ENCODE measurements around the gene CCSER2.
A peak's percentile ranks its signal among the peaks of the same experiment; 100 is the strongest.

CCSER2 gene

DNA sequence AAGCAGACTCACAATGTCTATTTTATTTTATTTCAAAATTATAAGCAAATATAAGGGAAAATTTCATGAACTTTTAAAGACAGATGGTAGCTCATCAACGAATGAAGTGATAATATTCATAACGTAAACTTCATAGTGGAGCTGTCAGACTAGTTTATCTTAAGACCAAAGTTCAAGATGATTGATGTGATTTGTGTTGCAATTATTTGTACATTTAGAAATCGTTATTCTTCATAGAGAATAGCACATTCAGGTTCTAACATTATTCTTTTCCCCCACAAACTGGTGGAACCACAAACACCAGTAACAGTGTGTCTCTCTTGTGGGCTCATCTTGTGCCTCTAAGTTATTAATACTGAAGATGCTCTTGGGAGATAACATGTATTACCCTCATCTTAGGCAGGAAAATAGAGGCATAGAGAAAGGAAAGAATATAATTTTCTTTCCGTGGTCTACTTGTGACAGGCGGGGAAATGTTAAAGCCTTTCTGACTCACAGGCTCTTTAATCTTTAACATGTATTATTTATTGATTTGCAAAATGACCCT lies 37.0 kb downstream of the CCSER2 start:
- no peak overlapping the region for H3K4me3 ChIP-seq (replicated peaks in 1 of 2; ENCODE audit: low read depth in 2 of 2, low read length in 2 of 2)
- no peak for DNase-seq (ENCODE audit: low read depth in 2 of 2)
- TF ChIP-seq, protein P1, sequence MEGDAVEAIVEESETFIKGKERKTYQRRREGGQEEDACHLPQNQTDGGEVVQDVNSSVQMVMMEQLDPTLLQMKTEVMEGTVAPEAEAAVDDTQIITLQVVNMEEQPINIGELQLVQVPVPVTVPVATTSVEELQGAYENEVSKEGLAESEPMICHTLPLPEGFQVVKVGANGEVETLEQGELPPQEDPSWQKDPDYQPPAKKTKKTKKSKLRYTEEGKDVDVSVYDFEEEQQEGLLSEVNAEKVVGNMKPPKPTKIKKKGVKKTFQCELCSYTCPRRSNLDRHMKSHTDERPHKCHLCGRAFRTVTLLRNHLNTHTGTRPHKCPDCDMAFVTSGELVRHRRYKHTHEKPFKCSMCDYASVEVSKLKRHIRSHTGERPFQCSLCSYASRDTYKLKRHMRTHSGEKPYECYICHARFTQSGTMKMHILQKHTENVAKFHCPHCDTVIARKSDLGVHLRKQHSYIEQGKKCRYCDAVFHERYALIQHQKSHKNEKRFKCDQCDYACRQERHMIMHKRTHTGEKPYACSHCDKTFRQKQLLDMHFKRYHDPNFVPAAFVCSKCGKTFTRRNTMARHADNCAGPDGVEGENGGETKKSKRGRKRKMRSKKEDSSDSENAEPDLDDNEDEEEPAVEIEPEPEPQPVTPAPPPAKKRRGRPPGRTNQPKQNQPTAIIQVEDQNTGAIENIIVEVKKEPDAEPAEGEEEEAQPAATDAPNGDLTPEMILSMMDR (IDR thresholded peaks at IDR 0.05; ENCODE audit: low read depth, low read length), result no peak

- DNase-seq (ENCODE audit: low read depth in 2 of 2), result no peak
- TF ChIP-seq, protein P1 (IDR thresholded peaks at IDR 0.05; ENCODE audit: low read depth, low read length), result no peak
- no peak overlapping the region for H3K4me3 ChIP-seq (replicated peaks in 1 of 2; ENCODE audit: low read depth in 2 of 2, low read length in 2 of 2)
These were observed 37.7 kb downstream of the CCSER2 start for GRCh38 chr10:84366041-84366440.

- H3K4me3 ChIP-seq (replicated peaks in 1 of 2; ENCODE audit: low read depth in 2 of 2, low read length in 2 of 2), result no peak overlapping the region
- TF ChIP-seq, protein P1 (IDR thresholded peaks at IDR 0.05; ENCODE audit: low read depth, low read length), result no peak
- no peak for DNase-seq (ENCODE audit: low read depth in 2 of 2)
These were observed 38.9 kb downstream of the CCSER2 start for GRCh38 chr10:84367256-84367655.

- TF ChIP-seq, protein P1 (IDR thresholded peaks at IDR 0.05; ENCODE audit: low read depth, low read length), result no peak
- no peak overlapping the region for H3K4me3 ChIP-seq (replicated peaks in 1 of 2; ENCODE audit: low read depth in 2 of 2, low read length in 2 of 2)
- DNase-seq (ENCODE audit: low read depth in 2 of 2), result no peak
These were observed 40.4 kb downstream of the CCSER2 start for GRCh38 chr10:84368828-84369227.

- H3K4me3 ChIP-seq (replicated peaks in 1 of 2; ENCODE audit: low read depth in 2 of 2, low read length in 2 of 2), result no peak overlapping the region
- TF ChIP-seq, protein P1 (IDR thresholded peaks at IDR 0.05; ENCODE audit: low read depth, low read length), result no peak
- peak in 1 of 2 donors; percentile 4 for DNase-seq (ENCODE audit: low read depth in 2 of 2)
These were observed 41.9 kb downstream of the CCSER2 start for GRCh38 chr10:84370283-84370682.

DNA sequence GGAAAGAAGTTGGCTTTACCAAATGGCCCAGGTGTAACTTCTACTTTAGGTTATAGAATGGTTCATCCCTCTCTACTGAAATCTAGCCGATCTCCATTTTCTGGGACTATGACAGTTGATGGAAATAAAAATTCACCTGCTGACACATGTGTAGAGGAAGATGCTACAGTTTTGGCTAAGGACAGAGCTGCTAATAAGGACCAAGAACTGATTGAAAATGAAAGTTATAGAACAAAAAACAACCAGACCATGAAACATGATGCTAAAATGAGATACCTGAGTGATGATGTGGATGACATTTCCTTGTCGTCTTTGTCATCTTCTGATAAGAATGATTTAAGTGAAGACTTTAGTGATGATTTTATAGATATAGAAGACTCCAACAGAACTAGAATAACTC lies 43.6 kb downstream of the CCSER2 start:
- H3K4me3 ChIP-seq (replicated peaks in 1 of 2; ENCODE audit: low read depth in 2 of 2, low read length in 2 of 2), result no peak overlapping the region
- TF ChIP-seq, protein P1 (IDR thresholded peaks at IDR 0.05; ENCODE audit: low read depth, low read length), result no peak
- DNase-seq (ENCODE audit: low read depth in 2 of 2), result no peak

DNA sequence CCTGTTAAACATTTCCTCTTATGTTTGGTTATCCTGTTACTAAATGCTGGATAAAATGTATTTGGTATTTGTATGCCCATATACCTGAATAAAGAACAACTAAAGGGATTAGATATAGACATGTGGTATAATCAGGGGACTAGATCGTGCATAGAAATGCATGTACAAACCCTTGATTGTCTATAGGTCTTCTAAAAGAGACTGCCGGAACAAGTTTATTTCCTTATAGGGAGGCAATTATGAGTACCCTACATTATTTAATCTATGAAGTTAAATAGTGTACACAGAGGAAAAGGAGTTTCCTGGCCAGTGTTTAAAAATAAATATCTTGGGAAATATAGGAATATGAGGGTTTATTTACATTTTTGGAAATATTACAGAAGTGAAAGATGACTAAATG lies 44.6 kb downstream of the CCSER2 start:
- TF ChIP-seq, protein P1 (IDR thresholded peaks at IDR 0.05; ENCODE audit: low read depth, low read length), result no peak
- H3K4me3 ChIP-seq (replicated peaks in 1 of 2; ENCODE audit: low read depth in 2 of 2, low read length in 2 of 2), result no peak overlapping the region
- no peak for DNase-seq (ENCODE audit: low read depth in 2 of 2)
